ENCODE data around the gene KRTAP20-4.

Gene KRTAP20-4

DNA sequence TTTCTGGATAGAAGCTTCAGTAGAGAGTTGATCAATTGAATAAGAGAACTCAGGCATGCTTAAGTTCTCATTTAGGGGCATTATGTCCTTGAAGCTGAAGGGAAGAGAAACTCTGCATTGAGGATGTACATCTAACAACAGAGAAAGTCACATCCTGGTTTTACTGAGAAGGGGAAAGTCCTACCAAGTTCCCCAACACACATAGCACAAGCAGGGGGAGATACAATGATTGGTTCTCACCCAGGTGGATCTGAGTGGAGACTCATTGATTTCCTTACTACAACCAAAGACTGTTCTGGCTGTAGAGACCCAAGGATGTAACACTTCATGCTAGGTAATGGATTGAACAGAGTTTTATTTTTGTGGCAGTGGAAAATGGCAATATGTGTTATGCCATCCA lies 5.2 kb upstream of the KRTAP20-4 start:
- TF ChIP-seq, protein P1, sequence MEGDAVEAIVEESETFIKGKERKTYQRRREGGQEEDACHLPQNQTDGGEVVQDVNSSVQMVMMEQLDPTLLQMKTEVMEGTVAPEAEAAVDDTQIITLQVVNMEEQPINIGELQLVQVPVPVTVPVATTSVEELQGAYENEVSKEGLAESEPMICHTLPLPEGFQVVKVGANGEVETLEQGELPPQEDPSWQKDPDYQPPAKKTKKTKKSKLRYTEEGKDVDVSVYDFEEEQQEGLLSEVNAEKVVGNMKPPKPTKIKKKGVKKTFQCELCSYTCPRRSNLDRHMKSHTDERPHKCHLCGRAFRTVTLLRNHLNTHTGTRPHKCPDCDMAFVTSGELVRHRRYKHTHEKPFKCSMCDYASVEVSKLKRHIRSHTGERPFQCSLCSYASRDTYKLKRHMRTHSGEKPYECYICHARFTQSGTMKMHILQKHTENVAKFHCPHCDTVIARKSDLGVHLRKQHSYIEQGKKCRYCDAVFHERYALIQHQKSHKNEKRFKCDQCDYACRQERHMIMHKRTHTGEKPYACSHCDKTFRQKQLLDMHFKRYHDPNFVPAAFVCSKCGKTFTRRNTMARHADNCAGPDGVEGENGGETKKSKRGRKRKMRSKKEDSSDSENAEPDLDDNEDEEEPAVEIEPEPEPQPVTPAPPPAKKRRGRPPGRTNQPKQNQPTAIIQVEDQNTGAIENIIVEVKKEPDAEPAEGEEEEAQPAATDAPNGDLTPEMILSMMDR (IDR thresholded peaks at IDR 0.05; ENCODE audit: low read depth, low read length), result no peak

DNA sequence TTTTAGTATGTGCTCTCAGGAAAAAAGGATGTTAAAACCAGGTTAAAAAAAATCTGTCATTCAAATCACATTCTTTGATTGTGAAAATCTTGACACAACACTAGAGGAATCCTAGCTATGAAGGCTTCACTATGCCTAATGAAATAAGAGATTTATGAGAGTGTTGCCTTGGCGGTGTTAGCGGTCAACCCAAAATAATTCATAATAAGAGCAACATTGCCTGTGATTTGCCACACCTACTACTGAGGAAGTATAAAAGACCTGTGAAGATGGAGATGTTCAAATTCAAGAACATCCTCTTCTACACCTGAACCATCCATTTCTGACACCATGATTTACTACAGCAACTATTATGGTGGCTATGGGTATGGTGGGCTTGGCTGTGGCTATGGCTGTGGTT lies 4.3 kb upstream of the KRTAP20-4 start, which contains the start of gene KRTAP20-1:
TSS of gene KRTAP20-1 (plus strand) at position 301 of the 400 bp plus-strand sequence. CDS start at position 331, 30 bp downstream.
- H2AFZ ChIP-seq (ENCODE audit: low read depth, low read length), result no peak within 1 kb of the TSS
- H3K27ac ChIP-seq (ENCODE audit: low read length), result peak within 1 kb of the TSS; percentile 96
- H4K20me1 ChIP-seq (ENCODE audit: insufficient read depth, low read length), result no peaks in the 10 kb centered on the region
- H3K4me2 ChIP-seq (ENCODE audit: low read length), result peak within 1 kb of the TSS; percentile 52
- no peaks in the 10 kb centered on the region for H3K27me3 ChIP-seq (ENCODE audit: low read depth, low read length)
- H3K4me1 ChIP-seq (ENCODE audit: low read length), result peaks cover 71% of the 10 kb centered on the region
- no peak for TF ChIP-seq EZH2phosphoT487 (IDR thresholded peaks at IDR 0.05; ENCODE audit: low read depth)
- TF ChIP-seq, protein P1 (IDR thresholded peaks at IDR 0.05; ENCODE audit: low read depth, low read length), result no peak
- H3K36me3 ChIP-seq (replicated peaks; ENCODE audit: low read depth, low read length), result peaks cover 54% of the 10 kb centered on the region
- H3K9me3 ChIP-seq (ENCODE audit: insufficient read depth, low read length), result peaks cover 24% of the 10 kb centered on the region
- no peaks in the 10 kb centered on the region for H3K79me2 ChIP-seq (ENCODE audit: low read length)
- H3K9ac ChIP-seq (ENCODE audit: low read length), result peak within 1 kb of the TSS; percentile 71
- peak within 1 kb of the TSS; percentile 33; the same call in 1 of the 2 replicates for H3K4me3 ChIP-seq (ENCODE audit: low read length)

More for the DNA sequence above, 5.2 kb upstream of the KRTAP20-4 start:
- peaks cover 65% of the 10 kb centered on the region for H3K4me1 ChIP-seq (ENCODE audit: low read length)
- peaks cover 50% of the 10 kb centered on the region for H3K36me3 ChIP-seq (replicated peaks; ENCODE audit: low read depth, low read length)
- H4K20me1 ChIP-seq (ENCODE audit: insufficient read depth, low read length), result no peaks in the 10 kb centered on the region
- H3K4me3 ChIP-seq (ENCODE audit: low read length), result peak overlapping the region; percentile 33; the same call in 1 of the 2 replicates
- H3K27me3 ChIP-seq (ENCODE audit: low read depth, low read length), result no peaks in the 10 kb centered on the region
- H3K9ac ChIP-seq (ENCODE audit: low read length), result peak overlapping the region; percentile 71
- peak overlapping the region; percentile 96 for H3K27ac ChIP-seq (ENCODE audit: low read length)
- H3K9me3 ChIP-seq (ENCODE audit: insufficient read depth, low read length), result peaks cover 26% of the 10 kb centered on the region
- no peak overlapping the region for H2AFZ ChIP-seq (ENCODE audit: low read depth, low read length)
- H3K4me2 ChIP-seq (ENCODE audit: low read length), result peak overlapping the region; percentile 52
- H3K79me2 ChIP-seq (ENCODE audit: low read length), result no peaks in the 10 kb centered on the region

DNA sequence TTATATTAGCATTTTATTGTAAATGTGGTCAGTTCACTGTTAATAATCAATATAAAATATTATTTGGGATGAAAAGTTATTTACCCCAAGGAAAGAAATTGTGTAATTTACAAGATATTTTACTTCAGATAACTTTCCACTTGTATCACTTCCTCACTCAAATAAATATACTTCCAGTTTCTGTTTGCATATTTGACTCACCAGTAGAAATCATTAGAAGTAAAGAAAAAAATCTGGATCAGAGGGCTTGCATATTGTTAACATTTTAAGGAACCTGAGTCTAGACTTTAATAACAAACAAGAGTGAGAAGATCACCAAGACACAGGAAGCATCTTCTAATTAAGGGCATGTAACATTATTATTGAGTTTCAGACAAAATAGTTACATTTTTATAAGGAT lies 347 bp upstream of the KRTAP20-4 start:
- TF ChIP-seq EZH2phosphoT487 (IDR thresholded peaks at IDR 0.05; ENCODE audit: low read depth), result no peak
- TF ChIP-seq, protein P1 (IDR thresholded peaks at IDR 0.05; ENCODE audit: low read depth, low read length), result no peak
- H3K27me3 ChIP-seq (ENCODE audit: low read depth, low read length), result no peaks in the 10 kb centered on the region
- H3K9me3 ChIP-seq (ENCODE audit: insufficient read depth, low read length), result peaks cover 7% of the 10 kb centered on the region; the same call in 1 of the 2 replicates
- H3K4me3 ChIP-seq (ENCODE audit: low read length), result no peak overlapping the region
- H3K9ac ChIP-seq (ENCODE audit: low read length), result peak overlapping the region; percentile 34; the same call in 1 of the 2 replicates
- H3K4me2 ChIP-seq (ENCODE audit: low read length), result peak overlapping the region; percentile 22; the same call in 1 of the 2 replicates
- no peaks in the 10 kb centered on the region for H4K20me1 ChIP-seq (ENCODE audit: insufficient read depth, low read length)
- peak overlapping the region; percentile 81 for H3K27ac ChIP-seq (ENCODE audit: low read length)
- peaks cover 33% of the 10 kb centered on the region for H3K36me3 ChIP-seq (replicated peaks; ENCODE audit: low read depth, low read length)
- no peaks in the 10 kb centered on the region for H3K79me2 ChIP-seq (ENCODE audit: low read length)
- peaks cover 36% of the 10 kb centered on the region for H3K4me1 ChIP-seq (ENCODE audit: low read length)
- no peak overlapping the region for H2AFZ ChIP-seq (ENCODE audit: low read depth, low read length)

DNA sequence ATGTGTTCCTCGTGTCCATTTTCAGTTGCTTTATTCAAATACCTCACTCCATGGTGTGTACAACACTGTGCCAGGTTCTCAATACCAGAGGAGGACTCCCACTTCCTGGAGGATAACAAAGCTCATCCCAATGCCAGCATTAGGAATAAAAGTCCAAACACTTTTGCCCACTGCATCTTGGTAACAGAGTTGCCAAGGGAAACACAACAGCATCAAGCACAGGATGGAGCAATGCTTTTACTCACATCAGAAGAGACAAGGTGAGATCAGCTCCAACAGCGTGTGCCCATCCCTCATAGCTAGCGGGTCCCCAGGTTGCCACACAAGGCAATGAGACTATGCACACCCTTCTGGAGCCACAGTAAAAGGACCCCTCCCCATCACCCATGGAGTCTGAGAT lies 2.9 kb downstream of the KRTAP20-4 start:
- no peak overlapping the region for H3K9ac ChIP-seq (ENCODE audit: low read length)
- no peak overlapping the region for H3K27ac ChIP-seq (ENCODE audit: low read length)
- no peaks in the 10 kb centered on the region for H3K79me2 ChIP-seq (ENCODE audit: low read length)
- H3K9me3 ChIP-seq (ENCODE audit: insufficient read depth, low read length), result peaks cover 7% of the 10 kb centered on the region; the same call in 1 of the 2 replicates
- H3K4me1 ChIP-seq (ENCODE audit: low read length), result peaks cover 14% of the 10 kb centered on the region
- H3K27me3 ChIP-seq (ENCODE audit: low read depth, low read length), result no peaks in the 10 kb centered on the region
- H3K4me3 ChIP-seq (ENCODE audit: low read length), result no peak overlapping the region
- H2AFZ ChIP-seq (ENCODE audit: low read depth, low read length), result no peak overlapping the region
- H3K4me2 ChIP-seq (ENCODE audit: low read length), result no peak overlapping the region
- no peak for TF ChIP-seq EZH2phosphoT487 (IDR thresholded peaks at IDR 0.05; ENCODE audit: low read depth)
- TF ChIP-seq, protein P1 (IDR thresholded peaks at IDR 0.05; ENCODE audit: low read depth, low read length), result no peak
- no peaks in the 10 kb centered on the region for H4K20me1 ChIP-seq (ENCODE audit: insufficient read depth, low read length)
- peaks cover 18% of the 10 kb centered on the region for H3K36me3 ChIP-seq (replicated peaks; ENCODE audit: low read depth, low read length)

Data from OCI-LY3 (cell line).